Measurements from ENCODE around the gene HEYL. TPM values are rescaled to one million over a fixed set of nuclear protein-coding genes. Genes with fewer than 3 reads are reported as not detected.

Gene HEYL
- total RNA-seq, 1 experiment from 2014 or later = 3.4 TPM

DNA sequence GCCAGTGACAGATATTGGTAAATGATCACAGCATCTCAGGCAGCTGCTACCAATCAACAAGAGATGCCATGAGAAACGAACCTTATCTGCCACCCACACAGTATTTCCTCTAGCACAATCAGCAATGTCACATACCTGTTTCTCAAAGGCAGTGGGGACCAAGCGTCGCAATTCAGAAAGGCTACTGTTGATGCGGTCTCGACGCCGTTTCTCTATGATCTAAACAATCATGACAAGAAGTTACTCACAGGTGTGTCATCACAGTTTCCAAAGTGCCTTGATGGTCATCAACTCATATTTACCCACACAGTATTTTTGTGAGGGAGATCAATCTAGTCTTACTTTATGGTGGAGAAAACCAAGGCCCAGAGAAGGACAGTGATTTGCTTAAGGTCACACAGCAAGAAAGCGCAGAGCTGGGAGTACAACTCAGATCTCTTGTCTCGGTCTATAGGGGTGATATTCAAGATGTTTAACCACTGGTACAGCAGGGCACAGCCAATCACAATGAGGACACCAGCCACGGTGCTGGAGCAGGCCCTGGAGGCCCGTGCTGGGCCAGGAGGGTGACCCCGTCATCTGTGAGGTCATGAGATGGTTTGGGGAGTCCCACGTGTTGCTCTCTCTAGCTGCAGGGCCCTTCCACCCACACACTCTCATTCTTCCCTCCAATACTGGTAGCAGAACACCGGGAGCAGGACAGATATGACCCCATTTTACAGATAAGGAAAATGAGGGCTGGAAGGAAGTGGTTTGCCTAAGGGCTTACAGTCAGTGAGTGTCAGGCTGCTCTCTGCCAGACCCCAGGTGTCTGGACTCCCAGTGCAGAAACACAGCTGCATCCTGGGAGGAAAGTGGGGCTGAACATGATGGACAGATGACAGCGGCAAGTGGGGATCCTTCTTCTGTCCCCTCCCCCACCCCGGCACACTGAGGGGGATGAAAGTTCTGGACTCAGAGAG lies 7.8 kb downstream of the HEYL start:
- Mint-ChIP-seq H3K9me3 (ENCODE audit: unreplicated experiment) (no peaks in the 10 kb centered on the region), H3K36me3 (ENCODE audit: insufficient read depth, unreplicated experiment) (no peaks in the 10 kb centered on the region), H3K27me3 (ENCODE audit: insufficient read depth, unreplicated experiment) (no peaks in the 10 kb centered on the region), H3K27ac (ENCODE audit: unreplicated experiment) (no peak overlapping the region), H3K4me1 (ENCODE audit: low read depth, unreplicated experiment) (no peaks in the 10 kb centered on the region), H3K4me3 (ENCODE audit: unreplicated experiment) (no peak overlapping the region)
- Histone ChIP-seq H3K27me3 (replicated peaks; ENCODE audit: control insufficient read depth, insufficient read depth, low read length) (no peaks in the 10 kb centered on the region), H3K9me3 (no peaks in the 10 kb centered on the region), H3K4me1 (no peaks in the 10 kb centered on the region), H3K4me3 (ENCODE audit: low read depth, low read length) (no peak overlapping the region), H3K36me3 (ENCODE audit: control insufficient read depth, insufficient read depth, low read length) (no peaks in the 10 kb centered on the region)
- POLR2A ChIA-PET = no interaction called here
- intact Hi-C loops (cut with micrococcal nuclease; ENCODE audit: unreplicated experiment) = no loop called here
- BruUV-seq (replicated peaks) = no TSS peak
- DNase-seq = no peak
- CTCF ChIA-PET = no interaction called here
- TF ChIP-seq, protein P1, sequence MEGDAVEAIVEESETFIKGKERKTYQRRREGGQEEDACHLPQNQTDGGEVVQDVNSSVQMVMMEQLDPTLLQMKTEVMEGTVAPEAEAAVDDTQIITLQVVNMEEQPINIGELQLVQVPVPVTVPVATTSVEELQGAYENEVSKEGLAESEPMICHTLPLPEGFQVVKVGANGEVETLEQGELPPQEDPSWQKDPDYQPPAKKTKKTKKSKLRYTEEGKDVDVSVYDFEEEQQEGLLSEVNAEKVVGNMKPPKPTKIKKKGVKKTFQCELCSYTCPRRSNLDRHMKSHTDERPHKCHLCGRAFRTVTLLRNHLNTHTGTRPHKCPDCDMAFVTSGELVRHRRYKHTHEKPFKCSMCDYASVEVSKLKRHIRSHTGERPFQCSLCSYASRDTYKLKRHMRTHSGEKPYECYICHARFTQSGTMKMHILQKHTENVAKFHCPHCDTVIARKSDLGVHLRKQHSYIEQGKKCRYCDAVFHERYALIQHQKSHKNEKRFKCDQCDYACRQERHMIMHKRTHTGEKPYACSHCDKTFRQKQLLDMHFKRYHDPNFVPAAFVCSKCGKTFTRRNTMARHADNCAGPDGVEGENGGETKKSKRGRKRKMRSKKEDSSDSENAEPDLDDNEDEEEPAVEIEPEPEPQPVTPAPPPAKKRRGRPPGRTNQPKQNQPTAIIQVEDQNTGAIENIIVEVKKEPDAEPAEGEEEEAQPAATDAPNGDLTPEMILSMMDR (IDR thresholded peaks at IDR 0.05; ENCODE audit: insufficient read depth in 1 of 2, low read depth in 1 of 2, low read length in 1 of 2, severe bottlenecking in 1 of 2, unreplicated experiment in 1 of 2) = no peak

DNA sequence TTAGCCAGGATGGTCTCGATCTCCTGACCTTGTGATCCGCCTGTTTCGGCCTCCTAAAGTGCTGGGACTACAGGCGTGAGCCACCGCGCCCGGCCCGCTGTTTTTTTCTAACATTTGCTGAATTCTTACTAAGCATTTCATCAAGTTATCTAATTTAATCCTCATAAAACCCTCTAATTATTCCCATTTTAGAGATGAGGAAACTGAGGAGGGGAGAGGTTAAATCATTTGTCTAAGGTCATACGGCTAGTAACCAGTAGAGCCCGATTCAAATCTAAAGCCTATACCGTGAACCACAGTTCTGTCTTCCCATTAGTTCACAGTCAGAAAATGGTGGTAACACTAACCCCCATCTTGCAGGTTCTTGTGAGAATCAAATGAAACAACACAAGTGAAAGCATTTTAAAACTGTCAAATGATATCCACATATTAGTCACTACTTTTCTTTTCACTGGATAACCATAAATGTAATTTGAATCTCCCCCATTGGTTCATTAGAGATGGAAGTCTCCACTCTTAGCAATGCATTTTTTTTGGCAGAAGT lies 10.6 kb downstream of the HEYL start:
- H3K27me3 ChIP-seq (replicated peaks; ENCODE audit: control insufficient read depth, insufficient read depth, low read length) = no peaks in the 10 kb centered on the region
- H3K4me3 Mint-ChIP-seq (ENCODE audit: unreplicated experiment) = no peak overlapping the region
- TF ChIP-seq, protein P1 (IDR thresholded peaks at IDR 0.05; ENCODE audit: insufficient read depth in 1 of 2, low read depth in 1 of 2, low read length in 1 of 2, severe bottlenecking in 1 of 2, unreplicated experiment in 1 of 2) = no peak

DNA sequence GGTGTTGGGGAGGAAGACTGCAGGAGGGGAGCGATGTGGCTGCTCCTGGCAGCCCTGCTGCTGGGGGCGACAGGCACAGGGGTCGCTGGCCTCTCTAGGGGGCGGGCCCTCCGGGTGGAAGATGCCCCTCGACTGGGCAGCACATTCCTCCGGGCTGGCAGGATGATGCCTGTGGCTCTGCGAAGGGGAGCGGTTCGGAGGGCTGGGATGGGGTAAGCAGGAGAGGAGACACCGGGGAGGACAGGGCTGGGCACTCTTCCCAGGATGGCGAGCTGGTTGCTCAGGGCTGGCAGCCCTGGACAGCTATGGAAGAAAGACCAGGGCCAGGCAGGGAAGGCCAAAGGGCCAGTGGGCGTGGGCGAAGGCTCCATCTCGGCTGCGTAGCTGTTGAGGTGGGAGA lies 12.8 kb downstream of the HEYL start:
- H3K4me3 ChIP-seq (ENCODE audit: low read depth, low read length) = no peak overlapping the region
- Mint-ChIP-seq H3K27me3 (ENCODE audit: insufficient read depth, unreplicated experiment) (no peaks in the 10 kb centered on the region), H3K36me3 (ENCODE audit: insufficient read depth, unreplicated experiment) (no peaks in the 10 kb centered on the region), H3K9me3 (ENCODE audit: unreplicated experiment) (no peaks in the 10 kb centered on the region), H3K4me1 (ENCODE audit: low read depth, unreplicated experiment) (no peaks in the 10 kb centered on the region), H3K4me3 (ENCODE audit: unreplicated experiment) (no peak overlapping the region), H3K27ac (ENCODE audit: unreplicated experiment) (no peak overlapping the region)
- ChIA-PET CTCF (no interaction called here), POLR2A (no interaction called here)
- no peak for DNase-seq
- no peaks in the 10 kb centered on the region for H3K36me3 ChIP-seq (ENCODE audit: control insufficient read depth, insufficient read depth, low read length)
- no peaks in the 10 kb centered on the region for H3K4me1 ChIP-seq
- BruUV-seq (replicated peaks) = no TSS peak
- no peaks in the 10 kb centered on the region for H3K27me3 ChIP-seq (replicated peaks; ENCODE audit: control insufficient read depth, insufficient read depth, low read length)
- H3K9me3 ChIP-seq = no peaks in the 10 kb centered on the region
- TF ChIP-seq, protein P1 (IDR thresholded peaks at IDR 0.05; ENCODE audit: insufficient read depth in 1 of 2, low read depth in 1 of 2, low read length in 1 of 2, severe bottlenecking in 1 of 2, unreplicated experiment in 1 of 2) = no peak
- intact Hi-C loops (cut with micrococcal nuclease; ENCODE audit: unreplicated experiment) = no loop called here

More for the DNA sequence above, 10.6 kb downstream of the HEYL start:
- Histone ChIP-seq H3K4me1 (no peaks in the 10 kb centered on the region), H3K9me3 (no peaks in the 10 kb centered on the region), H3K4me3 (ENCODE audit: low read depth, low read length) (no peak overlapping the region), H3K36me3 (ENCODE audit: control insufficient read depth, insufficient read depth, low read length) (no peaks in the 10 kb centered on the region)
- intact Hi-C loops (cut with micrococcal nuclease; ENCODE audit: unreplicated experiment) = no loop called here
- CTCF ChIA-PET = no interaction called here
- Mint-ChIP-seq H3K9me3 (ENCODE audit: unreplicated experiment) (no peaks in the 10 kb centered on the region), H3K36me3 (ENCODE audit: insufficient read depth, unreplicated experiment) (no peaks in the 10 kb centered on the region), H3K27ac (ENCODE audit: unreplicated experiment) (no peak overlapping the region), H3K4me1 (ENCODE audit: low read depth, unreplicated experiment) (no peaks in the 10 kb centered on the region), H3K27me3 (ENCODE audit: insufficient read depth, unreplicated experiment) (no peaks in the 10 kb centered on the region)
- no peak for DNase-seq
- POLR2A ChIA-PET = no interaction called here
- BruUV-seq (replicated peaks) = no TSS peak
